Testis (tissue), 2 donors: ENCODE data around the gene LRIT3.

Experiments used
- POLR2A ChIP-seq: fragments of 450-650 bp; IDR thresholded peaks from one replicate; pipeline ENCODE4 v1.6.1; 2017; ENCODE audit warnings: antibody characterized with exemption, mild to moderate bottlenecking, moderate library complexity
- TF ChIP-seq, protein P1 (sequence below), 3 experiments: fragments of 450-650 bp in 2 of 3; fragments of 200-600 bp in 1 of 3; sonication (generic) in 1 of 3; IDR thresholded peaks; one replicate each; pipeline ENCODE4 v1.5.1; 2016 to 2019; ENCODE audit warnings: antibody characterized with exemption in 3 of 3, mild to moderate bottlenecking in 2 of 3, moderate library complexity in 1 of 3

DNA sequence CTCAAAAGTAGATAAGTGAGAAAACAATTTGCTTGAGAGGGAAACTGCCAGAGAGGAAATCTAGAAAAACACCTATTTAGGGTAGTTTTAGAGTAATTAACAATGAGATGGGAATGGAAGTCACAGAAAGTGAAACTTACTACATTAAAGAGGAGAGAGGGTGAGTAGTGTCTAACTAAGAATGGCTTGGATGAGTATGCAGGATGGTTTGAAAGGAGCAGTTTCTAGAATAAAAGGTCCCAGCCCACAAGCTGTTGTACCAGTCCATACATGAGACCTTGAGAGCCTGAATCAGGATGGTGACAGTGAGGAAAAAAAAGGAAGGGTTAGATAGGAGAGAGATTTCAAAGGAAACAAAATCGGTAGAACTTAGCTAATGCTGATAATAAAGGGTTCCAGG, 31.0 kb upstream of the LRIT3 start:
- TF ChIP-seq POLR2A, result no peak
- TF ChIP-seq, protein P1, sequence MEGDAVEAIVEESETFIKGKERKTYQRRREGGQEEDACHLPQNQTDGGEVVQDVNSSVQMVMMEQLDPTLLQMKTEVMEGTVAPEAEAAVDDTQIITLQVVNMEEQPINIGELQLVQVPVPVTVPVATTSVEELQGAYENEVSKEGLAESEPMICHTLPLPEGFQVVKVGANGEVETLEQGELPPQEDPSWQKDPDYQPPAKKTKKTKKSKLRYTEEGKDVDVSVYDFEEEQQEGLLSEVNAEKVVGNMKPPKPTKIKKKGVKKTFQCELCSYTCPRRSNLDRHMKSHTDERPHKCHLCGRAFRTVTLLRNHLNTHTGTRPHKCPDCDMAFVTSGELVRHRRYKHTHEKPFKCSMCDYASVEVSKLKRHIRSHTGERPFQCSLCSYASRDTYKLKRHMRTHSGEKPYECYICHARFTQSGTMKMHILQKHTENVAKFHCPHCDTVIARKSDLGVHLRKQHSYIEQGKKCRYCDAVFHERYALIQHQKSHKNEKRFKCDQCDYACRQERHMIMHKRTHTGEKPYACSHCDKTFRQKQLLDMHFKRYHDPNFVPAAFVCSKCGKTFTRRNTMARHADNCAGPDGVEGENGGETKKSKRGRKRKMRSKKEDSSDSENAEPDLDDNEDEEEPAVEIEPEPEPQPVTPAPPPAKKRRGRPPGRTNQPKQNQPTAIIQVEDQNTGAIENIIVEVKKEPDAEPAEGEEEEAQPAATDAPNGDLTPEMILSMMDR (IDR thresholded peaks at IDR 0.05), result no peak
